ENCODE results near the gene MGAT4A. TPM values are rescaled to one million over a fixed set of nuclear protein-coding genes. Genes with fewer than 3 reads are reported as not detected.

Gene MGAT4A
- 4.1 and 6.8 TPM in 2 replicates for total RNA-seq

GRCh38 chr2:98731041-98731893, at the start of gene MGAT4A:
Gene MGAT4A (minus strand): TSS chr2:98731132. CDS start chr2:98726332, 4,800 bp downstream.

GRCh38 chr2:98608116-98608961, 122.6 kb downstream of the MGAT4A start, which contains the start of the genes COA5 and UNC50:
Gene COA5 (minus strand): TSS chr2:98608512. CDS start chr2:98608405, 107 bp downstream.
Gene UNC50 (plus strand): TSS chr2:98608589. CDS start chr2:98609760, 1,171 bp downstream.

Other genes starting within 250 kb of the MGAT4A start
- 13.3 and 27.3 TPM in 2 replicates for gene COA5, start 122.6 kb downstream of the MGAT4A start, total RNA-seq
- 50.2 and 50.6 TPM in 2 replicates for gene UNC50, start 122.5 kb downstream of the MGAT4A start, total RNA-seq
- 0.34 and 12.7 TPM in 2 replicates for gene CRACDL, start 205.1 kb upstream of the MGAT4A start, total RNA-seq